Measurements from ENCODE around the gene CD8A. TPM values are rescaled to one million over a fixed set of nuclear protein-coding genes. Genes with fewer than 3 reads are reported as not detected.

CD8A gene
- total RNA-seq, 2 experiments from 2014 or later = 2.7 to 3.0 TPM

DNA sequence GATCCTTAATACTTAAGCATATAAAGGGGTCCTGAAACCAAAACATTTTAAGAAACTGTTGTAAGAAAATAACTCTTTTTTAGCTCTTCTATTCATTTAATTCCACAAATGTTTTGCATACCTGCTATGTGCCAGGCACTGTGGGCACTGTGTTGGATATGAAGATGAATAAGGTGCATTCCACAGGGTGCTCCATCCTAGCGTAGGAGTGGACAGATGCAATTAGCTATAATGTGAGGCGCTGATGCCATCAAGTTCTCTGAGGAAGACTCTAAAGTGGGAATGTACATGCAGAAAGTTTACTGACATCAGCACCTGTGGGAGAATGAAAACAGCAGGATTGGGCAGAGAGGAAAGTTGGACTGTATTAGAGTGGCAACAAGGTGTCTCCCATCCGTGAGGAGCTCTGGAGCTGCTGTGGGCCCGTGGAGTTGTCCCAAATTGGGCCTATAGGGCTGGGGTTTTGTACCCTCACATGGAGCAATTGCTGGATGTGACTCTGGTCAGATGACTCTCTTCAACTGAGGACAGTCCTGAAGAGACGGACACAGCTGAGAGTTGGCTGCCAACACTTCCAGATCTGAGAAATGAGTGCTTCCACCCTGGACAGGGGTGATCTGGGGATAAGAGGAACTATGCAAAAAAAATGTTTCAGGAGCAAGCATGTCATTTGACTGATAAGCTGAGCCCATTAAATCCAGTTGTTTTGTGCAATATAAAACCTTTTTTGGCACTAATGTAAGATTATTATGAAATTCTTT, 22.3 kb downstream of the CD8A start:
- Mint-ChIP-seq H3K4me1 (ENCODE audit: low read depth) (peaks cover 6% of the 10 kb centered on the region), H3K4me3 (no peak overlapping the region), H3K36me3 (peaks cover 44% of the 10 kb centered on the region), H3K27me3 (no peaks in the 10 kb centered on the region), H3K9me3 (no peaks in the 10 kb centered on the region), H3K27ac (no peak overlapping the region)
- CTCF ChIA-PET = interaction anchor here (0.6 to 1.1 kb wide), 2 partner anchors 15 to 40 kb away, joined by 3 read pairs; no protein-coding TSS in a partner anchor
- DNase-seq = no peak
- POLR2A ChIA-PET = no interaction called here
- intact Hi-C loops (cut with micrococcal nuclease) = no loop called here

DNA sequence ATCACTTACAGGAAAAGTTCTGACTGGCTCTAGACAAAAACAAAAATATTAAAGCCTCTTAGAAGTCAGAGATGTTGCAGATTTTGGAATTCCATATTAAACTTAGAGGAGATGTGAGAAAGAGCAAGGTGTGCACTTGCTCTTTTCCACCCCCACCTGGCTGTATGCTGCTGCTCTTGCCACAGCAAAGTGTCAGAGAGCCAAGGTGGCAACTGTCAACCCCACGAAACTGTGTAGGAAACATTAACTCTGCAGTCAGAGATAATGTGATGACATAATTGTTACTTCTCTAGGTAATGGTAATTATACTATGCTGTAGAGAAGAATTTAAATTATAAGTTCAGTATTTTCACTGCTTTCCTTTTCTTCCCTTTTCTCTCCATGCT, 25.4 kb downstream of the CD8A start:
- H3K4me3 Mint-ChIP-seq = no peak overlapping the region
- H3K9me3 Mint-ChIP-seq = no peaks in the 10 kb centered on the region
- no peak overlapping the region for H3K27ac Mint-ChIP-seq
- no peak for DNase-seq
- H3K4me1 Mint-ChIP-seq (ENCODE audit: low read depth) = peaks cover 18% of the 10 kb centered on the region
- H3K27me3 Mint-ChIP-seq = no peaks in the 10 kb centered on the region
- CTCF ChIA-PET = interaction anchor here (0.7 to 2.7 kb wide), 9 partner anchors 10 to 363 kb away, joined by 3 to 14 read pairs (median 4); no protein-coding TSS in a partner anchor
- peaks cover 27% of the 10 kb centered on the region for H3K36me3 Mint-ChIP-seq
- intact Hi-C loops (cut with micrococcal nuclease) = loop anchor here (2.0 kb wide), 1 partner anchor 43 kb away; no protein-coding TSS in a partner anchor
- POLR2A ChIA-PET = no interaction called here

DNA sequence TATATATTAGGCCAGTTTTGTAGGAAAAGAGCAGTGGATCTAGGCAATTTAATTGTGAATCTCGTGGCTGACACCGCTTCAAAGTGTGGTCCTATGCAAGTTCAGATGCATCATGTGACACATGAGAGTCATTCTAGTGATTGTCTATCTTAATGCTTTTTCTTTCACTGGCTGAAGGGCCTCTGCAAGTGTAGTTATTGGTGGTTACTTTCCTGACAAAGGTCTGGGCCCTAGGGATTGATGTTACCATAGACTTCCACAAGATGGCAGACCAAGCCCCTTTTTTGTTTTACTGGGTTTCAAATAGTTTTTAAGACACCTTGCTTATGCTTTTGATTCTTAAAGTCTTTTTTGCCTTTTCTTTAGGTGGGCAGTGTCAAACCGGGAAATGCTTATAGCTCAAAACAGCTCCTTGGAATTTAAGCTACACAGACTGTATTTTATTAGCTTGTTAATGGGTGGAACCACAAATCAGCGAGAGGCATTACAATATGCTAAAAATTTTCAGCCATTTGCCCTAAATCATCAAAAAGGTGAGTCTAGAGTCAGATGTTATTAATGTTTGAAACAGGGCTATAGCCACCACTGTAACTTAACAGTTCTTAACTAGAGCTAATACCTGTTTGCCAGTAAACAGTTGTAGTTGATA, 25.9 kb downstream of the CD8A start:
- intact Hi-C loops (cut with micrococcal nuclease) = loop anchor here (2.0 kb wide), 1 partner anchor 44 kb away; no protein-coding TSS in a partner anchor
- POLR2A ChIA-PET = no interaction called here

DNA sequence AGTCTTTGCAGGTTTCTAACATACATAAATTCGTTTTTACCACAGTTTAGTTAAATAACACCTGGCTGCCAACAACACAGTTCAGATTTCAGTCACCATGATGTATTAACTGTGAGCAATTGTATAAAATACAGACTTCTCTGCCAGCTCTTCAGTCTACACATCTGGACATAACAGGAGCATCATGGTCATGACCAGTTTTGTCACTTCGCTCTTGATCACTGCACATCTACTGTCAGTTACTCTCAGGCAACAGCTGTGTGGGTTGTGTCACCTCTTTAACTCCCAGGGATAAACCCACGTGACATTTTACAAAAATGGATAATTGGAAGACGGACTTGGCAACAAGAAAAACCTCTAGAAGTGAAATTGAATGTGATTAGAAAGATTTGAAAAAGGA, 30.3 kb downstream of the CD8A start:
- POLR2A ChIA-PET = no interaction called here
- no peak overlapping the region for H3K4me3 Mint-ChIP-seq
- H3K27me3 Mint-ChIP-seq = no peaks in the 10 kb centered on the region
- H3K27ac Mint-ChIP-seq = peak overlapping the region; percentile 15
- no peak for DNase-seq
- peaks cover 14% of the 10 kb centered on the region for H3K36me3 Mint-ChIP-seq
- no peaks in the 10 kb centered on the region for H3K9me3 Mint-ChIP-seq
- H3K4me1 Mint-ChIP-seq (ENCODE audit: low read depth) = peaks cover 22% of the 10 kb centered on the region
- CTCF ChIA-PET = no interaction called here
- intact Hi-C loops (cut with micrococcal nuclease) = no loop called here

More for the DNA sequence above, 25.9 kb downstream of the CD8A start:
- H3K9me3 Mint-ChIP-seq = no peaks in the 10 kb centered on the region
- no peaks in the 10 kb centered on the region for H3K27me3 Mint-ChIP-seq
- no peak for DNase-seq
- peaks cover 19% of the 10 kb centered on the region for H3K4me1 Mint-ChIP-seq (ENCODE audit: low read depth)
- H3K36me3 Mint-ChIP-seq = peaks cover 21% of the 10 kb centered on the region
- CTCF ChIA-PET = interaction anchor here (0.7 to 2.7 kb wide), 9 partner anchors 10 to 362 kb away, joined by 3 to 14 read pairs (median 4); no protein-coding TSS in a partner anchor
- no peak overlapping the region for H3K4me3 Mint-ChIP-seq
- H3K27ac Mint-ChIP-seq = no peak overlapping the region

DNA sequence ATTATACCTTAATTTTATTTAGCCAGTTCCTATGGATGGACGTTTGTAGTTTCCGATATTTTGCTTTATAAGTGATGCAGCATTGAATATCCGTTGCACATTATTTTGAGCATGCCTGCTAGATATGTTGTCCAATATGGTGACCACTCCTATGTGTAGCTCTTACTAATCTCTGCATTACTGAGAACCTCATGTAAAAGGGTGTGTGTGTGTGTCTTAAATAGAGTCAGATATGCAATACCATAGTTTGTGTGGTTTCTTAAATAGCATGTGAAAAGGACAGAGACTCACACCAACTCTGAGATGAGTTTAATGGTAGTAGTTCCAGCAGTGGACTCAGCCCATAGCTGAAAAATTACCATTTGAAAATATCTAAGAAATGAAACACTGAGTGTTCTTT, 32.3 kb downstream of the CD8A start:
- no peak for DNase-seq
- H3K4me3 Mint-ChIP-seq = no peak overlapping the region
- no peak overlapping the region for H3K27ac Mint-ChIP-seq
- H3K4me1 Mint-ChIP-seq (ENCODE audit: low read depth) = peaks cover 16% of the 10 kb centered on the region
- intact Hi-C loops (cut with micrococcal nuclease) = no loop called here
- no peaks in the 10 kb centered on the region for H3K9me3 Mint-ChIP-seq
- H3K36me3 Mint-ChIP-seq = peaks cover 16% of the 10 kb centered on the region
- POLR2A ChIA-PET = no interaction called here
- no peaks in the 10 kb centered on the region for H3K27me3 Mint-ChIP-seq
- CTCF ChIA-PET = no interaction called here

DNA sequence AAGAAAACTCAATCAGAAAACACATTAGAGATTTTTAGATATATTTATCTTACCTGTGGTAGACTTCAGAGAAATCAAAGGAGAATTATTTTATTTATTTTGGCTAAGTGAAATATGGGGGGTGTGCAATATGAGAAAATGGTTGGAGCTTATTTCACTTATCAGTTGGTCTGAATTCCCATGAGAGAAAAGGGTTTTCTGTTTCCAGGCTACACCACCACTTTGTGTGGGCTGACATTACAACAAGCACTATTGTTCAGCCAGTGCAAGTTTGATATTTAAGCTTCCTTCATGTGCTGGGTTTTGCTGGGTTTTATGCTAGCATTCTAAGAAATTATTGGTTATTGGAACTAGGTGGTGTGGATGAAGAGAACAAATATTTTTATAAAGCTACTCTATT, 37.1 kb downstream of the CD8A start:
- intact Hi-C loops (cut with micrococcal nuclease) = no loop called here
- H3K36me3 Mint-ChIP-seq = peaks cover 49% of the 10 kb centered on the region
- POLR2A ChIA-PET = interaction anchor here (0.5 to 1.3 kb wide), 2 partner anchors 10 to 672 kb away, joined by 3 to 6 read pairs; no protein-coding TSS in a partner anchor

DNA sequence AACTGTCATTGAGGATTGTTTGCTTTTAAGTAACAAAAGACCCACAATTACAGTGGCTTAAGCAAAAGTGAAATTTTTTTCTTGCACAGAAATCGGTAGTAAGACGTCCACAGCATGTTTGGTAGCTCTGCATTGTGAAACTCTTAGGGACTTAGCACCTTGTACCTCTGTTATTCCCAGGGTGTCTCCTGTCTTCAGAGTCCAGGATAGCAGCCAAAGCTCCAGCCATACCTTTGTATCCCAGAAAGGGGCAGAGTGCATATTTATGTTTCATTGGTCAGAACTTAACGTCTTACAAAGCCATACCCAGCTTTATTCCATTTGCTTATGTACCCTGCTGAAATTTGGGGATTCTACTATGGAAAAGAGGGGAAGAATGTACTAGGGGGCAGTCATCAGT, 37.8 kb downstream of the CD8A start:
- peaks cover 14% of the 10 kb centered on the region for H3K4me1 Mint-ChIP-seq (ENCODE audit: low read depth)
- ChIA-PET POLR2A (no interaction called here), CTCF (interaction anchor here (0.9 to 2.2 kb wide), 2 partner anchors 10 to 11 kb away, joined by 3 to 8 read pairs; no protein-coding TSS in a partner anchor)
- H3K9me3 Mint-ChIP-seq = peaks cover 15% of the 10 kb centered on the region
- no peak for DNase-seq
- H3K27me3 Mint-ChIP-seq = no peaks in the 10 kb centered on the region
- no peak overlapping the region for H3K4me3 Mint-ChIP-seq
- no peak overlapping the region for H3K27ac Mint-ChIP-seq
- H3K36me3 Mint-ChIP-seq = peaks cover 50% of the 10 kb centered on the region
- intact Hi-C loops (cut with micrococcal nuclease) = no loop called here

More for the DNA sequence above, 37.1 kb downstream of the CD8A start:
- no peaks in the 10 kb centered on the region for H3K27me3 Mint-ChIP-seq
- H3K27ac Mint-ChIP-seq = no peak overlapping the region
- no peak for DNase-seq
- peaks cover 15% of the 10 kb centered on the region for H3K9me3 Mint-ChIP-seq
- CTCF ChIA-PET = interaction anchor here (0.9 to 2.2 kb wide), 4 partner anchors 9 to 14 kb away, joined by 3 to 8 read pairs (median 4); no protein-coding TSS in a partner anchor
- no peak overlapping the region for H3K4me3 Mint-ChIP-seq
- H3K4me1 Mint-ChIP-seq (ENCODE audit: low read depth) = peaks cover 13% of the 10 kb centered on the region

DNA sequence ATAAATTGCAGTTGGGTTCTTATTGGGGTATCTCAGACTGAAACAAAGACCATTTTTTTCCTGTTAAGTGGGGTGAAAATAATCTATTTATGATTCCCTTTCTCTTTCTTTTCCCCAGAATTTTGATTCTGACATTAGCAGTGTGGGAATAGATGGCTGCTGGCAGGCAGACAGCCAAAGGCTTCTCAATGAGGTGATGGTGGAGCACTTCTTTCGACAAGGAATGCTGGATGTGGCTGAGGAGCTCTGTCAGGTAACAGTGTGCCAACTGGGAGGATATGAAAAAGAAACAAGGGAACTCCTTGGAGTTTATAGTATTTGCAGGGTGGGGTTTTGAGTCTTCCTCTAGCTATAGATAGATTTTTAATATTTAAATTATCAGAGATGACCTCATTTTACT, 38.9 kb downstream of the CD8A start:
- Mint-ChIP-seq H3K27ac (no peak overlapping the region), H3K4me3 (no peak overlapping the region), H3K36me3 (peaks cover 49% of the 10 kb centered on the region), H3K27me3 (no peaks in the 10 kb centered on the region), H3K9me3 (peaks cover 15% of the 10 kb centered on the region), H3K4me1 (ENCODE audit: low read depth) (peaks cover 22% of the 10 kb centered on the region)
- ChIA-PET CTCF (no interaction called here), POLR2A (no interaction called here)
- DNase-seq = no peak
- intact Hi-C loops (cut with micrococcal nuclease) = no loop called here

DNA sequence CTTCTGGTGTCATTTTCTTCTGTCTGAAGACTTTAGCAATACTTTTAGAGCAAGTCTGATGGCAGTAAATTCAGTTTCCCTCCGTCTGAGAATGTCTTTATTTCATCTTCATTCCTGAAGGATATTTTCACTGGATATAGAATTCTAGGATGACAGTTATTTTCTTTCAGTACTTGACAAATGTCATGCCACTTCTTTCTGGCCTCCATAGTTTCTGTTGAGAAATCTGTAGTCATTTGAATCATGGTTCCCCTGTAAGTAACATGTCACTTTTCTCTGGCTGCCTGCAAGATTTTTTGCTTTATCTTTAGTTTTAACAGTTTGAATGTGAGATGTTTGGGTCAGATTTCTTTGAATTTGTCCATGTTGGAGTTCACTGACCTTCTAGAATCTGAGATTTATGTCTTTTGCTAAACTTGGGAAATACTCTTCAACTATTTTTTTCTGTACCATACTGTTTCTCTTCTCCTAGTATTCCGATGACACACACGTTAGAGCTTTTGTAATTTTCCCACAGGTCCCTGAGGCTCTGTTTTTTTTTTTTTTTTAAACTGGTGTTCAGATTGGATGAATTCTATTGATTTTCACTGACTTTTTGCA, 40.4 kb downstream of the CD8A start:
- CTCF ChIA-PET = no interaction called here
- H3K27me3 Mint-ChIP-seq = no peaks in the 10 kb centered on the region
- no peak overlapping the region for H3K4me3 Mint-ChIP-seq
- H3K9me3 Mint-ChIP-seq = peaks cover 15% of the 10 kb centered on the region
- DNase-seq = no peak
- POLR2A ChIA-PET = no interaction called here
- H3K4me1 Mint-ChIP-seq (ENCODE audit: low read depth) = peaks cover 34% of the 10 kb centered on the region
- intact Hi-C loops (cut with micrococcal nuclease) = no loop called here
- peaks cover 41% of the 10 kb centered on the region for H3K36me3 Mint-ChIP-seq
- H3K27ac Mint-ChIP-seq = no peak overlapping the region

DNA sequence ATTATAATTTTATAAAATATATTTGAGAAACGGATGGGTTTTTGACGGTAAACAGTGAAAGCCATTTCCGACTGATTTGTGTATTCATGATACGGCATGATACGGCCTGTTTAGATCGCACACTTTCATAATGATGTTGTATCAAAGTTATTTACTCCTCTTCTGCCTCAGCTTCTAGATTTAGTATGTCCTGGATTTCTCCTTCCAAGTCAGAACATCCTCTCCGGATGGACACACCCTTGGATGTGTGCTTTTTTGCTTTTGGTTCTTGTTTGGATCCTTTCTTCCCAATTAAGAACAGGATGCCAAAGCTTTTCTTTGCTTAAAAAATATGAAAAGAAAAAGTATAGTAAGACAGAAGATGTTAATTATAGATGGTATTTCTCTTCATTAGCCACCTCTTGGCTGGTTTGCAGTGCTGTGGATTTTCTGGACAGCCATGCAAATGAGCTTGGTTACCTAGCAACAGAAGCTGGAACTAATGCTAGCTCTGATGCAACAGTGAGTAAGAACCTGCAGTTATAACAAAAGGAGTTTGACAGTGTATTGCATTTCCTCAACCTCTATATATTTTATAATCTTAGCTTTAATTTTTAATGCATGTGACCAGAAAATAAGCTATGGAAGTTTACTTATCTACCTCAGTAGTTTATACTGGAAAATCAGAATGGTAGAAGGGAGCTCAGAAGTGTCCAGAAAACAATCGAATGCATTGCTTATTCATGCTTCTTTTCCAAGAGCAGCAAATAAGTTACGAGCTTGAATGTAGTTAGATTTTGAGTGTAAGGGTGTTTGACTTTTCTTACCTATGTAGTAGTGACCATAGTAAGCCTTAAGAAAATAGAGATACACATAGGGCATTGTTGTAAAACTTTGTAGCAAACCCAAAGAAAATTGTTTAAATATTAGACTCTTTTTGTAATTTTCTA, 42.7 kb downstream of the CD8A start:
- peak; percentile 29 for DNase-seq
- H3K4me3 Mint-ChIP-seq = no peak overlapping the region
- POLR2A ChIA-PET = interaction anchor here (1.3 kb wide), 1 partner anchor 10 kb away, joined by 3 read pairs; no protein-coding TSS in a partner anchor
- CTCF ChIA-PET = interaction anchor here (1.9 kb wide), 1 partner anchor 18 kb away, joined by 14 read pairs; no protein-coding TSS in a partner anchor
- peaks cover 48% of the 10 kb centered on the region for H3K4me1 Mint-ChIP-seq (ENCODE audit: low read depth)
- H3K36me3 Mint-ChIP-seq = peaks cover 43% of the 10 kb centered on the region
- peaks cover 15% of the 10 kb centered on the region for H3K9me3 Mint-ChIP-seq
- no peaks in the 10 kb centered on the region for H3K27me3 Mint-ChIP-seq
- peak overlapping the region; percentile 35 for H3K27ac Mint-ChIP-seq
- intact Hi-C loops (cut with micrococcal nuclease) = no loop called here

DNA sequence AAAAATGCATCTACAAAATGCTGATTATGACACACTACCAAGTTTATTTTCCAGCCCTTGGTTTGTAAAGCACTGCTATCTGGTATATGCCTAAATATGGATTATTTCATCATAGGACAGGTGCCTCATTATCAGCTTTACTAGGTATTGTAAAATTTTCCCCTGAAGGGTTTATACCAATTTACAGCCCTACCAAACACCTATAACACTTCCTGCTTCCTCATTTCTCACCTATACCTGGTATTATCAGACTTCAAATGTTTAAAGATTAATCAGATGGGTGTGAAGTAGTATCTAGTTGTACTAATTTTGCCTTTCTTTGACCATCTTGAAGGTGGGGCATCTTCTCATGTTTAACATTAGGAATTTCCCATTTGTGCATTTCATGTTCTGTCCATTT, 43.8 kb downstream of the CD8A start:
- Mint-ChIP-seq H3K9me3 (peaks cover 15% of the 10 kb centered on the region), H3K4me3 (no peak overlapping the region), H3K4me1 (ENCODE audit: low read depth) (peaks cover 52% of the 10 kb centered on the region), H3K36me3 (peaks cover 37% of the 10 kb centered on the region), H3K27me3 (no peaks in the 10 kb centered on the region), H3K27ac (no peak overlapping the region)
- intact Hi-C loops (cut with micrococcal nuclease) = no loop called here
- ChIA-PET CTCF (no interaction called here), POLR2A (no interaction called here)
- no peak for DNase-seq
